Activated CD4-positive, CD25-positive, alpha-beta regulatory T cell treated with anti-CD3 and anti-CD28 coated beads, Interleukin-2, amount 50 U/mL, for 24 hours (primary cell): Measurements from ENCODE around the gene FBXL3.

Experiments
- ATAC-seq, 2 donors: fragments of 150-1000 bp; cut with Tn5 transposase; one replicate each; pipeline ENCODE4 v1.10.0; 2021; ENCODE audit warnings: mild to moderate bottlenecking in 1 of 2, moderate library complexity in 1 of 2

FBXL3 gene, protein sequence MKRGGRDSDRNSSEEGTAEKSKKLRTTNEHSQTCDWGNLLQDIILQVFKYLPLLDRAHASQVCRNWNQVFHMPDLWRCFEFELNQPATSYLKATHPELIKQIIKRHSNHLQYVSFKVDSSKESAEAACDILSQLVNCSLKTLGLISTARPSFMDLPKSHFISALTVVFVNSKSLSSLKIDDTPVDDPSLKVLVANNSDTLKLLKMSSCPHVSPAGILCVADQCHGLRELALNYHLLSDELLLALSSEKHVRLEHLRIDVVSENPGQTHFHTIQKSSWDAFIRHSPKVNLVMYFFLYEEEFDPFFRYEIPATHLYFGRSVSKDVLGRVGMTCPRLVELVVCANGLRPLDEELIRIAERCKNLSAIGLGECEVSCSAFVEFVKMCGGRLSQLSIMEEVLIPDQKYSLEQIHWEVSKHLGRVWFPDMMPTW

DNA sequence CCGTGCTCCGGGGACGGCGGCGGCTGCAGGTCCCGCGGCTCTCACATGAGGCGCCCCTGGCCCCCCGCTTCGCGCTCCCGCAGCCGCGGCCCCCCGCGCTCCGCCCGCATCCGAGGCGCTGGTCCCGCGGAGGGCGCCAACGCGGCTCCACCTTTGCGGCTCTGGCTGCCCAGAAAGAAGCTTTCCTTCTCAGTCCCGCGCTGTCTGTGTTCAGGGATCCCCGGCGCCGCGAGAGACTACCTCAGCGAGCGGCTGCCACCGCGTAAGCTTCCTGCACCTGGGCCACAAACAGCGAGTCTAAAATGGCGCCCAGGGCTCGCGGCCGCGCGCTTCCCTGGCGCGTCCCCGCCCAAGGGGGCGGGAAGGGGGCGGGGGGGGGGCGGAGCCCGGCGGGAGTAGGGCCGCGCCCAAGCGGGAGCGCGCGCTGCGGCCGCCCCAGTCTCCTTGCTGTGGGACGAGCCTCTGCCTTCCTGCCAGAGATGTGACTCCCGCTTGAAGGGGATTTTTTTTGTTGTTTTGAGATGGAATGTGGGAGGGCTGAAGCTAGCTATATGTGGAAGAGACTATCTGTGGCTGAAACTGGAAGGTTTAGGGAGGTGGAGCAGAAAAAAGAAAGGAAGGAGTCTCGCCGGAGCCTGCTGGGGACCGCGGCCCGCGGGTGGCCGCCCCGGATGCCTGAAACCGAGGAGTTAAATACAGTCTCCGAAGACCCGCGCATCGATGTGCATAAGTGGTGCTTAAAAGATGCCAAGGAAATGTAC, at the start of gene FBXL3:
Gene FBXL3 (minus strand): TSS at position 299 of the 761 bp plus-strand sequence. CDS start 5,299 bp downstream, outside the sequence.
- ATAC-seq: peak; percentile 66 to 69

DNA sequence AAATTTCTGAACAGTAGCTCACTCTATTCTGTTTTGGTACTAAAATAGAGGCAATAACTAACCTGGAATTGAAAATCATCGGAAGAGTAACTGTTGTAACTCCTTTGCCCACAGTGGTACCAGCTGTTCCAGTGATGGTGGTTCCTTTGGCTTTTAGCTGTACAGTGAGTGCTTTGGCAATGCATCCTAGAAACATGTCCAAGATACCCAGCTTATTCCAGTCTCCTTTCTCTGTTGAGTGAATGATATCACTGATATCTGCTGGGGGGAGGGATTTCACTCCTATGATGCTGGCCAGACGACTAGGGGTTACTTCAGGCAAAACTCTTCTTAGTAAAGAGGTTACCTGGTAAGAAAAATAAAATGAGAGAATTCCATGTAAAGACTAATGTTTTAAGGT, 40.6 kb upstream of the FBXL3 start:
- no peak for ATAC-seq

DNA sequence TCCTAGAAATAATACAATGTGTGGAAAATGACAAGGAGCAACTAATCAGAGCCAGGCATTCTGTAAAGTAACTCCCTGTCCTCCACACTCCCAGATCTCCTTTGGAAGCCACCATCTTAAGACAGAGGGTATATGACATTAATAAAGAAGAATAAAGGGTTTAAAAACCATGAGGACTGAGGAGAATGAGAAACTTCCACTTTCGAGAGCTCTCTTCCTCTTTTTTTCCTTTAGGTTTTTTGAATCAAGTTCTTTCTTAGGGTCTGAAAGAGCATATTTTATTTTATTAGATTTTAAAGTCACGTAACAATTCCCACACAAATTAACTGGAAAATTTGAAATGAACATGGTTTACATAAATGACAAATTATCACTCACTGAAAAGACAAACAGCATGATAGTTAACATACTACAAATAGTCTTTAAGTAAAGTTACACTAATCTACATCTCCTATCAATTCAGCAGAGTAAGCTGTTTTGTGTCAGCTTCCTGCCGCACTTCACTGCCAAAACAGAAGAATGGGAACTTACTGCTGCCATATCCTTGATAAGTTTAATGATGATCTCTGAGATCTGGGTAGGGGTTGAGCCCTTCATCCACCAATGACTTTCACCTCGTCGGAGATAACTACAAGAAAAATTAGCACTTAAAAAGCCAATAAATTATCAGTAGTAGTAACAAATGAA, 38.6 kb upstream of the FBXL3 start:
- no peak for ATAC-seq

DNA sequence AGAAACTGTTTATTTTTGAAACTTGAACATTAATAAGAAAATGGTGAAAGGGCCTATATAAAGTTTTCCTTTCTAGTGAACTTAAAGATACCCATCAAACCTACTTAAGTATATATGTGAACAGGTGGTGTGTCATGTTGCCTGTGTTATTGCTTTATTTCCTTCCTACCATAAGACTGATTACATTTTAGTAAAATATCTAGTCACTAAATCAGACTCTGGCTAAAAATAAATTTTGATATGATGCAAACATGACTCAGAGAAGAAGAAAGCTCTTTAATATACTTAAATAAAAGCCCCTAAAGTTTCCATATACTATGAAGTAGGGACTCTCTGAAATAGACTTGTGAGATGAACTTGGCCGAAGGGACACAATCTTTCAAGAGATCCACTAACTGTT, 35.1 kb upstream of the FBXL3 start:
- ATAC-seq: peak; percentile 44 to 56

DNA sequence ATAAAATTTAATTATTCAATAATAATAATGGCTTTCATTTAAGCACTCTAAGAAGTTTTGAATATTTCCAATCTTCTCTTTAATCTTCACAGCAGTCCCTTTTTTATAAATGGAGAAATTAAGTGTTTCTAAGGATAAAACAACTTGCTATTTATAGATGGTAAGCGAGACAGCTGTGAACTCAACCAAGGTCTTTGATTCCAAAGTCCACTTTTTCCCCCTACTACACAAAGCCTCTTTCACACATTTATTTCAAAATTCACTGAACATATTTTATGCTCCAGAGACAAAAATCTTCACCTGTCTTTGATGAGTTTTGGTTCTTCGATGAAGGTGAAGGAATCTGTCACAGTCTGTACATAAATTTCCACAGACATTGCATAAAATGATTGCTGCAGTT, 34.4 kb upstream of the FBXL3 start:
- ATAC-seq: no peak

DNA sequence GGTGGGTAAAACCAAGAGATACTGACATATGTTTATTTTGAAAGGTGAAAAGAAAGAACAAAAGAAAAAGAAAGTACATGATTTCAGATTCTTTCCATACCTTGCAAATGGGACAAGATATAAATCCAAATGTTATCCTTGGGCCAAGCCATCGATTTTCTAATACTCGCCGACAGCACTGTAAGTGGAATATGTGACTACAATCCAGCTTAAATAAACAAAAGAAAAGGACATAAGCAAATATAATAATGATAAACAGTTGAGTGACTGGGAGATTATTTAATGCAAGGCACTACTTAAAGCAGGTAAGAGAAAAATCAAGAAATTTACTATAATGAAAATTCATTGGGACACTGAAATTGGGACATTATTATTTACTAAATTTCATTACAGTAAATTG, 29.9 kb upstream of the FBXL3 start:
- no peak for ATAC-seq

DNA sequence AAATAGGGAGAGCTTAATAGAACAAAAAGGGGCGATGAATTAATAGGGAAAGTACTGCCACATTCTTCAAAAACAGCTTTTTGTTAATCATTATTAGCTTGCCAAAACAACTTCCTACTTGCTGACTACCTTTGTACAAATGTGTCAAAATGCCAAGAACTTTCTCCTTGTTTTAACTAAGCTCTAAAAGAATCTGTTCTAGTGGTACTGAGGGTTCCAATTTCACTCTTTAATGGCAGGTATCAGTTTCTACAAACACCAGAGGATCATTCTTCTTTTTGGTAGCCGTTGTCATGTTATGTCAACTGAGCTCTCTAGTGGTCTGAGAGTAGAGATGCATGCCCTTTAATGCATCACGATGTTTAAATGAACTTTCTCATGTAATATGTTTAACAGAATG, 29.4 kb upstream of the FBXL3 start:
- no peak for ATAC-seq

DNA sequence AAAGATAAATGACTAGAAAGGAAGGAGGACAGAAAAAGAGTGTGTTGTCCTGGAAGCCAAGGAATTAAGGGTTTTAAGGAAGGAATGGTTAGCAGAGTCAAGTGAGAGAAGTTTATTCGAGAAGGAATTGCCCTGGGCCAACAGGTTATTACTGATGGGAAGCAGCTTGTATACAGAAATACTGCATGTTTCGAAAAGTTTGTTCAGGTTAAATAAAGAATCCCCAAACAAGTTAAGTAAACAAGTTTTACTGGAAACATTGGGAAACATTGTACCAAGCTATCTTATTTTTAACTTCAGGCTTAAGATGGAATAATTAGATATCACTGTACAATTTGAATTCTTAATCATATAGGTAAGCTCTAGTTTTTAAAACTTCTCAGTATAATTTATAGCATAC, 28.2 kb upstream of the FBXL3 start:
- ATAC-seq: no peak

DNA sequence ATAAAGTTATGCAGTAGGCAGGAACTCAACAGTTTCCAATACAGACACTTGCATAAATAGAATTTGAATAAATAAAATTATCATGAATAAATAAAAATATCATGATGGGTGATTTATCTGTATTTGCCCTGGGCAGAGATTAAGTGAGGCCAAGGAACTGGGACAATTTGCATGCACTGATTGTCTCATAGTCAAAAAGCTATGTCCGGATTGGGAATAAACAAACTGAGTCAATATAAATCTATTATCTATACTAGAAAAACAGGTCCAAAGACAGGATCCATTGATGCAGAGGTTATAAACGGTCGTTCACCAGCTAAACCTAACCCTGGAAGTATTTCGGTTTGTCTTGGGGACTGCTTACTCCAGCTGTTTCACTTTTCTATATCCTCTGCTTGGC, 26.2 kb upstream of the FBXL3 start:
- ATAC-seq: no peak

DNA sequence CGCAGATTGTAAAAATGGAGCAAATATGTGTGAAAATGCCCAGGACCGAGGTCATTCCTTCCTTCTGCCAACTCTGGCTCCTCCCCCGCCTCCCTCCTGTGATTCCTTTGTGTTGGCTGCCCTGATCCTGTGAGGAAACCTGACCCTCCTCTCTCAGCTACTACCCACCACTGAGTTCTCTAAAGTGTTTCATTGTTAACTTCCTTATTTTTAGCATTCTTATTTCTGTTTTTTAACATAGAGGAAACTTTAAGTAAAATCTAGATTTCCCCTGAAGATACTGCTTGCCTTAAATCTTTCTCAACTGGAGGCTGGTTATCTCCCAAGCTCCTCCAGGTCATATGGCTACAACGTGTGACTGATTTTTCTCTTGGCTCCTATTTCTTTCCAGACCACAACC, 21.7 kb upstream of the FBXL3 start:
- ATAC-seq: no peak

DNA sequence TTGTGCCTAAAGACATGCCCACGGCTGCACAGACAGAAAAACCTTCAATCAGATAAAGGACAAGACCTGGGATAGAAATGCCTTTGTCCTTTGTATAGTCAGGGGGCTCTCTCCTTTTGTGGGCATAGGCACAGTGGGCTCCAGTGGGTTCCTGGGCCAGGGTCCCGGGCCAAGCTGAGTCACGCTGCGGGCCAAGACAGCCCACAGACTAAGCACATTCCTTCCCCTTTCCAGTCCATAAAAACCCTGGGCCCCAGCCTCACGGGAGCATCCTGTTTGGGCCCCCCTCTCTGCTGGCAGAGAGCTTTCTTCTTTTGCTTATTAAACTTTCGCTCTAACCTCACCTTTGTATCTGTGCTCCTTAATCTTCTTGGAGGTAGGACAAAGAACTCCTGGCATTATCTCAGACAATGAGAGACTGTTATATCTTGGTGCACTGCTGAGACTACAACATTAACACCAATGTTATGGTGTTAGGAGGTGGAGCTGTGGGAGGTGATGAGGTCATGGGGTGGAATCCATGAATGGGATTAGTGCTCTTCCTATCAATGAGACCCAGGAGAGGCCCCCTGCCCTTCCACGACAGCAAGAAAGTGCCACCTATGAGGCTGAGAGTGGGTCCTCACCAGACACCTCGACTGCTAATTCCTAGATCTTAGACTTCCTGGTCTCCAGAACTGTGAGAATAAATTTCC, 20.8 kb upstream of the FBXL3 start:
- ATAC-seq: no peak

DNA sequence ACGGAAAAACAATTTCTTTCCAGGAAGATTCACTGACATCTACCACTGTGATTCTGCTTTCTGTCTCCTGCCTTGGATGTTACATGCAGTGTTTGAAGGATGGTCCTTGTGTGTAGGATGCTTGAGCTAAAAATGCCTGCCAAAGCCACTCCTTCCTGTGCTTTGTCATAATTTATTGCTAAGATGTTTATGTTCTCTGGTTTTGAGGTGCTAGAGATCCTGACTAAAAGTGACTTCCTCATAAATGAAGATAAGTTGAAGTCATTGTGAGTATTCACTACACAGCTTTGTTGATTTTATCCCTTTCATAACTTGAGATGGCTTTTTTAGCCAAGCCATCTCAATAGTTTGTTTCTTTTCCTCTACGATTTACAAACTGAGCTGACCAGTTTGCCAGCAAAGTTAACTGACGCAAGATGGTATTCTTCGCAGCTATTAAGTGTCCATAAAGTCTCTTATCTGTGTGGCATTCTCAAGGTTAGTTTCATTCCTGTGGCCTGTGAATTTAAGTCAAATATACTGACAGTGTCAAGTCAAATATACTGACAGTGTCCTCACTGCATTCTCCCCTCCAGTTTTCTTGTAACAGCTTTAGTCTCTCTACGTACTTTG, 15.7 kb upstream of the FBXL3 start:
- ATAC-seq: no peak

DNA sequence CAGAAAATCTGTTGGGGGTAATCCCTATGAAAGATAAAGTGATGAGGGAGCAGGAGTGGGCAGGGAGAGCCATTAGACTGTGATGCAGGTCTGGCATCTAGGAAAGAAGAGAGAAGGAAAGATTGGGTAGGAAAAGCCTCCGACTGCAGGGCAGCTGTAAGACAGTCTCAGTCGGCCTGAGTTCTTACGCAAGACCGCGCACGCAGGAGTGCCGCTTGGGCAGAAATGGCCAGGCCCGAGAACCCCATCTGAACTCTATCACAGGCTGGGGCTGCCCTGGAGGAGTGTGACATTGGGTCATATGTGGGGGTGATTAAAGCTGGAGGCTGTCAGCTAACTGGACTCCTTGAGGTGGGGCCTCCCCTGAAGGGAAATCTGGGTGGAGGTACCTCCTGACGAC, 13.9 kb upstream of the FBXL3 start:
- no peak for ATAC-seq

DNA sequence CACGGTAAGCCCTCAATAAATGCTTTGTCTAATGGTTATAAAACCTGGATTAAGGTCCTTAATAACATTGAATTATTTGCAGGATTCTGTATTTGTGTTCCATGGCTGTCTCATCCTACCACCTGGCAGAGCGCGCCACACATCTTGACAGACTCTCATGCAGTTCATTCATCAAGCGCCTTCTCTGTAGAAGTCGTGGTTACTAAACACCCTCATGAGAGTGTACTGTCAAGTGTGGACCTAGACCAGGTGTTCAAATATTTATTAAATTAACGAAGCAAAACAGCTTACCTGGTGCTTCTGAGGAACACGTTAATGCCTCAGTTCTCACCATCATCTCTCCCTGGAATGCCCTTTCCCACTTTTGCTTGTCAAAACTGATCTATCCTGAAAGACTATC, 13.1 kb upstream of the FBXL3 start:
- no peak for ATAC-seq

DNA sequence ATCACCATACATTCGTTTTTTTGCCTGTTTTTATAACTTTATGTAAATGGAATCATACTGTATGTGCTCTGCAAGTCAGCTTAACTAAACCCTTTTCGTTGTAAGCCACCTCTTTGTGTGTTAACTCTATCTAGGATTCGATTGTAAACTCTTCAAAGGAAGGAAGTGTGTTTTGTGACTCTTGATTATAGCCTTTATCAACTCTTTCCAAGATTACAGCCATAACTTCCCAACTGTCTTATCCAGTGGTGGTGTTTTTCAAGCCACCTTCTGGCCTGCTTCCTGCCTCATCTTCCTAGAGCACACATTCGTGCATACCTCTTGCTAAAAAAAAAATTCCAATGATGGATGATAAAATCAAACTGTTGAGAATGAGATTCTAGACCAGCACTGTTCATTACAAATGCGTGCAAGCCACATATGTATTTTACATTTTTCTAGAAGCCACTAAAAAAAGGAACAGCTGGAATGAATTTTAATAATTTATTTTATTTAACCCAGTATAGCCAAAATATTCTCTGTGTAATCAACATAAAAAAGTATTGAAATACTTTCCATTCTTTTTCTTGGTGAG, 12.0 kb upstream of the FBXL3 start:
- ATAC-seq: no peak

DNA sequence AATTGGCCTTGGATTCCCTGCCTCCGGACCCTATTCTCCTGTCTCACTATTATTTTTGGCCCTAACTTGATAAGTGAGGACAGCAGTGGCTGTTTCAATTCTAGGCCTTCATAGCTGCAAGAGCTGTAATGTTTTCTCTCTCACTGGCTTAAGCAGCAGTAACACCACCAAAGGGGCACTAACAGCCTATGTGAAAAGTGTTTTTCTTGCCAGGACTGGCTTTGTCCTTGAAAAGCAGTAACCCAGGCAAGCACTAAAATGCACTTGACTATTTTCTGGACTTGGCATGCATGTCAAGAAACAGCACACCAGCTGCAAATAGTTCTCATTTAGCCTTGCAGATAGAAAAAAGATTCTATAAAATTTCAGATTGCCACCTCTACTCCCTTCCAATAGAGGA, 9.3 kb upstream of the FBXL3 start:
- ATAC-seq: no peak

DNA sequence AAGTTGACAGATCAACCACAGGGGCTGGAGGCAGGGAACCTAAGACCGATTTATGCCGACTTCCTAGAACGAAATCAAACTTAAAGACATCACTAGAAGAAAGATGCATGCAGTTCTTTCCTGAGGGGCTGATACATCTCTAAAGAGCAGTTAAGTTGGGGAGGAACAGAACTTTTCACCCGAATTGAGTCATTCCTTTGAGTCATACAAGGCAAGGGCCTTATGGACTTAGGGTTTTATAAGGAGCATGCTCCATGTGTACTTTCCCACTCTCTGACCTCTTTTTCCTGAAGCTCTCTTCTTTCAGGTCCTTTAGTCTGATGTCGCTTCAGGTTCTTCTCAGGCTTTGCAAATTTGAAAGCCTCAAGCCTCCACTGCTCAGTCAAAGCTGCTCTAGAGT, 7.9 kb upstream of the FBXL3 start:
- no peak for ATAC-seq

DNA sequence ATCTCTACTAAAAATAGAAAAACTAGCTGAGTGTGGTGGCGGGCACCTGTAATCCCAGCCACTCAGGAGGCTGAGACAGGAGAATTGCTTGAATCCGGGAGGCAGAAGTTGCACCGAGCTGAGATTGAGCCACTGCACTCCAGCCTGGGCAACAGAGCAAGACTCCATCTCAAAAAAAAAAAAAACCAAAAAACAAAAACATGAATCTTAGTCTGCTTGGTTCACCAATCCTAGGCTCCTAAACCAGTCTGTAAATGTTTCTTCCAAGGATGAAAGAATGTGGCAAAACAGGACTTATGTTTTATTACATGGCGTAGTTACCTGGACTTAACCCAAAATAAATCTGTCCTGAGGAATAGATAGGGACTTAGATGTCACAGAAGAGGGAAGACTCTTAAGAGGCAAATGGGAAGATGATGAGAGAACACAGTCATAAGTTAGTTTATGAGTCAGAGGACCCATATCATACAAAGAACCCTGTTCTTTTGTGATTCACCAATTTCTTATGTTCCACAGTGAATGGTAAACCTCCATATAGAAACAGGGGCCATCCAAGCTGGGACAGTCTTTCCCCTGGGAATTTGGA, 6.9 kb upstream of the FBXL3 start:
- peak; percentile 68 to 91 for ATAC-seq

DNA sequence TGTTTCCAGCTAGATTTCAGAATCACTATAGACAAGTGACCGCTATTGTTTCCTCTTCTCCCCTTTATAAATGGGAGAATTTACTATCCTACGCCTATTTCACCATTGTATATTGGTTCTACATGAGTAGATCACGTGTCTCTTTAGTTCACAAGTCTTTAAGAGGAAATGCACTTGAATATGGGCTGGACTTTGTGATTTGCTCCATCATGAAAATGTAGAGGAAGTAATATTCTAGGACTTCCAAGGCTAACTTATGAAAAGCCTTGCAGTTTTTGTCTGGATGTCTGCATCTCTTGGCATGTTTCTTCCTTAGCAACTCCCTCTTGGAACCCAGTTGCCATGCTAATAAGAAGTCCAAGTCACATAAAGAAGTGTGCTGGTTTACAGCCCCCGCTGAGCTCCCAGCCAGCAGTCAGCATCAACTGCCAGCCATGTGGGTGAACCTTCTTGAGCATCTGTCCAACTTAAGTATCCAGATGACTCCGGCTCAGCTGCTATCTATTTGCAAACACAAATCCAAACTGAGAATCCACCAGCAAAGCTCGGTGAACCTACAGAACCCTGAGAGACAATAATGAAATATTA, 4.8 kb upstream of the FBXL3 start:
- no peak for ATAC-seq

DNA sequence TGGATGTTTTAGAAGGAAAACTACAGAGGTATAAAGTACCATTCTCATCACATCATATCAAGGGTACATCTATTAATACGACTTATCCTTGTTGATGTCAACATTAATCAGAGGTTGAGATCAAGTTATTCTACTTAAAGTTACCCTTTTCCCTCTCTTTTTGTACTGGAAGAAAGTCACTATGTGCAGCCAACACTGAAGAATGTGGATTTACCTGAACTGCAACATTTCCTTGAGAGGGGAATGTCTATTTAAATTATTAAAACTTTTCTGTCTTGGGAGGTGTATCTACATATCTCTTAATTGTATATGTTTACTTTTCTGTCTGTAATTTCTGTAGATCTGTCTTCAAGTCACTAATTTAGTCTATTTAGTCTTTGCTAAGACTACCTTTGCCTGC, 2.5 kb upstream of the FBXL3 start:
- ATAC-seq: no peak

DNA sequence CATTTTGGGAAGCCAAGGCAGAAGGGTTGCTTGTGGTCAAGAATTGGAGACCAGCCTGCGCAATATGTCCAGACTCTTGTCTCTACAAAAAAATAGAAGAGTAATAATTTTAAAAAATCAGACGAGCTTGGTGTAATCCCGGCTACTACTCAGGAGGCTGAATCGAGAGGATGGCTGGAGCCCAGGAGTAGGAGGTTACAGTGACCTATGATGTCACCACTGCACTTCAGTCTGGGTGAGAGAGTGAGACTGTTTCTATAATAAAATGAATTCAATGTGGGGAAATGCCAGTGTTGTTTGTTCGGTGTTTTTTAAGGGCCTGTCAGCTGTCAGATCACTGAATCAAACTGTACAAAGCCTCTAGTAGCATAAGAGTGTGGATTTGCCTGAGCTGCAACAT, 1.2 kb upstream of the FBXL3 start:
- no peak for ATAC-seq
